ENCODE results near the gene ZDHHC20.

GRCh38 chr13:21341637-21342422 is 117.3 kb downstream of the ZDHHC20 start:
- TF ChIP-seq CTCF (conservative IDR thresholded peaks at IDR 0.05; ENCODE audit: low read length) (no peak), EZH2phosphoT487 (IDR thresholded peaks at IDR 0.05; ENCODE audit: borderline replicate concordance, low read depth, low read length) (no peak)
